Middle frontal gyrus (tissue), 1 donor: ENCODE measurements around the gene DUSP15.
"Not testable (repeated sequence)": the region's sequence is repeated elsewhere in the genome, so short reads cannot be mapped to it uniquely, and the experiment has no call there.

Experiments used
- DNase-seq: peaks from one replicate; pipeline ENCODE4 v3.0.0-alpha.2; 2015; ENCODE audit warnings: low spot score; ENCODE audit errors: extremely low spot score

The DUSP15 gene

GRCh38 chr20:31822421-31823330, 47.7 kb downstream of the DUSP15 start:
- DNase-seq: peak; percentile 38

GRCh38 chr20:31821427-31821826, 48.9 kb downstream of the DUSP15 start:
- DNase-seq: no peak

GRCh38 chr20:31820228-31820627, 50.1 kb downstream of the DUSP15 start:
- DNase-seq: no peak

- no peak for DNase-seq
These were observed 51.1 kb downstream of the DUSP15 start, which contains the start of gene MYLK2 for GRCh38 chr20:31819083-31819784. TSS of gene MYLK2 (plus strand) at chr20:31819356. CDS start at chr20:31819581, 225 bp downstream.

GRCh38 chr20:31818376-31818908, 51.9 kb downstream of the DUSP15 start:
- DNase-seq: no peak

- DNase-seq: no peak
These were observed 52.9 kb downstream of the DUSP15 start for GRCh38 chr20:31817461-31817860.

- no peak for DNase-seq
These were observed 54.1 kb downstream of the DUSP15 start for GRCh38 chr20:31816221-31816620.

GRCh38 chr20:31815408-31816188, 54.7 kb downstream of the DUSP15 start:
- DNase-seq: no peak

- not testable (repeated sequence) for DNase-seq
These were observed 56.2 kb downstream of the DUSP15 start for GRCh38 chr20:31814142-31814541.

- DNase-seq: no peak
These were observed 56.7 kb downstream of the DUSP15 start for GRCh38 chr20:31813611-31814010.

- DNase-seq: no peak
These were observed 58.3 kb downstream of the DUSP15 start for GRCh38 chr20:31811796-31812728.

GRCh38 chr20:31811198-31811597, 59.1 kb downstream of the DUSP15 start:
- DNase-seq: no peak
